ENCODE results near the gene NTRK2.

NTRK2 gene

DNA sequence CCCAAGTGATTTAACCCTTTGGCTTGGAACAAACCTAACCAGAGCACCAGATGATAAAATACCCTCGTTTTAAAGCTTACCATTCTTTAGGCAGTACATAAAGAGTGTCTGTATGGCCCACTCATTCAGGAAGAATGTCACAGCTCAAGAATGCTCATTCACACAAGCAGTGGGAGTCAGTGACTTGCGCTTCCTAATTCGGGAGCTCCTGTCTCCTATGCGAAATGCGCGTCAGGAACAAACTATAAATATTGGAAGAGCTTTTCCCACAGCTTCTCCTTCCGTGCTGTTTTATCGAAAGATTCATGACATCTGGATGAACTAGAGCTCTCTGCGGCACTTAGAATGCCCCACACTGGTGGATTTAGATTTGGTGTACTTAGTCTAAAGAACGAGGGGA is 66.6 kb downstream of the NTRK2 start:
- DNase-seq (ENCODE audit: low read depth), result no peak

- DNase-seq (ENCODE audit: low read depth), result no peak
These were observed 67.0 kb downstream of the NTRK2 start for GRCh38 chr9:84736536-84736935.

GRCh38 chr9:84738353-84738752 is 68.8 kb downstream of the NTRK2 start:
- no peak for DNase-seq (ENCODE audit: low read depth)

- no peak for DNase-seq (ENCODE audit: low read depth)
These were observed 72.7 kb downstream of the NTRK2 start for GRCh38 chr9:84742261-84742660.

DNA sequence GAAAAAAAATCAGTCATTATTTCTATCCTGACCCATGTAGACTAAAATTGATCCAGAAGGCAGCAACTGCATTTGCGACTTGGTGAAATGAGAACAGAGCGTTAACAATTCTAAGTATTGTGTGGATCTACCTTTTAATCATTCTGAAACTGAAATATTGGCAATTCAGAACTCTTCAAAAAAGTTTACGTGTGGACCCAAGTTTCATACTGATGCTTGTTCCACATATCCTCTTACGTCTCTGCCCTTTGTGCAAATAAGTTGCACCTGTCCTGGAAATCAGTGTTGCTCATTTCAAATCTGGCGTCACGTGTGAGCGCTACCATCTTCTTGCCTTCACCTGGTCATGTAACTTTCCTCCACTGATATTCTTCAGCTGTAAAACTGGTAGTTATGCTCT is 74.7 kb downstream of the NTRK2 start:
- no peak for DNase-seq (ENCODE audit: low read depth)

DNA sequence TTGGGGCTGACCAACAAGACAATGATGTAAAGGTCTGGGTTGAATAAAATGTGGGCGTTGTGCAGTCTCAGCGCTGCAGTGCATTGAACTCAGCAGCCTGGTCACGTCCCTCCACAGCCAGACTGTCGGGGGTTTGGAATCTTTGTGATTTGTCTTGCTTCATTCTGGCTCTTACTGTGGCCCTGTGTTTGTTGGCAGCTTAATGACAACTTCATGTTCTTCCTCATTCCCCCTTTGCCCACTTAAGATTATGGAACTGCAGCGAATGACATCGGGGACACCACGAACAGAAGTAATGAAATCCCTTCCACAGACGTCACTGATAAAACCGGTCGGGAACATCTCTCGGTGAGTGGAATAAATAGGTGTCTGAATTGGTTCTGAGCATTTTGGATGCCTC is 75.2 kb downstream of the NTRK2 start:
- no peak for DNase-seq (ENCODE audit: low read depth)

DNA sequence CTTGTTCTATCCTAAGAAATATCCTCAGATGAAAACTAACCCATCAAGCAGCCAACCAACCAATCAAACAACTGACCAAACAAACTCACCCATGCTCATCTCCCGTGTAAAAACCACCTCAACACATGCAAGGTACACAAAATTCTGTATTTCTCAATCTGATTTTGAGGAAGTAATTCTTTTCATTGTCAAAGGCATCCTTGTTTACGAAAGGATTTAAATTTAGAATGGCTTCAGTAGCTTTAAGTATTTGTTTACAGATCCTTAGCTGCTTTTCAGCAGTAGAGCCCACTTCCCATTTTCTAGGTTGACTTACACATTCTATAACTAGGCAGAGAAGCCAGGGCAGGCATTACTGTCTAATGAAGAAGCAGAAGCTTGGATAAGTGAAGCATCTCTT is 78.6 kb downstream of the NTRK2 start:
- no peak for DNase-seq (ENCODE audit: low read depth)

DNA sequence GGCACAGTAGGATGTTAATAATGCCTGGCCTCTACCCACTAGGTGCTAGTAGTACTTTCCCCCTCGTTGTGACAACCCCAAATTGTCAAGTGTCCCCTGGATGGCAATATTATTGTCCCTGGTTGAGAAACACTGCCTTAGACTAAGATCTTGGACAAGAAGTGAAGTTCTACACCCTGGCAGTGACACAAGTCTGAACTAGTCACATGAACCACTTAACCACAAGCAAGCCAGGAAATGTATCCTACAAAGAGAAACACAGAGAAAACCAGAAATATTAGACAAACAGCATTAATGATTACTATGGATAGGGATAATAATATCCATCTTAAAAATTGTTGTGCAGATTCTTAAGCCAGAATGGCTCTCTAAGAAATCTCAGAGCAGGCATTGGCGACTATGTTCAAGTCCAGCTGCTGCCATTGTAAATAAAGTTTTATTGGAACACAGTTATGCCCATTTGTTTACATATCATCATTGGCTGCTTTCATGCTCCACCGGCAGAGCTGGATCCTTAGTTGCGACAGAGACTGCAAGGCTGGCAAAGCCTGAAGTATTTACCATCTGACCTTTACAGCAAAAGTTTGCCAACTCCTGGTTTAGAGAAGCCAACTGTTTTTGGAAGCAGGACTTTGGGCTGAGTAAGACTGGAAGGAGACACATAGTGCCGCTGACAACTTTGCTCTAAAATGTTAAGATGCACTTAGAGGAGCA is 80.8 kb downstream of the NTRK2 start:
- no peak for DNase-seq (ENCODE audit: low read depth)

DNA sequence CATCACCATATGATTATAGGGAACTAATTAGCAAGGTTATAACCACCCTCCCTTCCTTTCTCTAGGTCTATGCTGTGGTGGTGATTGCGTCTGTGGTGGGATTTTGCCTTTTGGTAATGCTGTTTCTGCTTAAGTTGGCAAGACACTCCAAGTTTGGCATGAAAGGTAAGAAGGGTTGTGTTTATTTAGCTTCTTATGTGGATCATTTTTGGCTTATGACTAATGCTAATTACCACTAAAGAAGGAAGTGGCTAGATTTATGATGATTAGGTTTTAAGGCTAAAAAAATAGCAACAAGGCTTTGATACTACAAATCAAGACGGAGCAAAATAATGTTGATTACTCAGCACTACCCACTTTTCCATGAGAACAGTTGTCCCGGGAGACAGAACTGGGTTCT is 82.4 kb downstream of the NTRK2 start:
- no peak for DNase-seq (ENCODE audit: low read depth)

- DNase-seq (ENCODE audit: low read depth), result no peak
These were observed 84.9 kb downstream of the NTRK2 start for GRCh38 chr9:84754461-84754860.

DNA sequence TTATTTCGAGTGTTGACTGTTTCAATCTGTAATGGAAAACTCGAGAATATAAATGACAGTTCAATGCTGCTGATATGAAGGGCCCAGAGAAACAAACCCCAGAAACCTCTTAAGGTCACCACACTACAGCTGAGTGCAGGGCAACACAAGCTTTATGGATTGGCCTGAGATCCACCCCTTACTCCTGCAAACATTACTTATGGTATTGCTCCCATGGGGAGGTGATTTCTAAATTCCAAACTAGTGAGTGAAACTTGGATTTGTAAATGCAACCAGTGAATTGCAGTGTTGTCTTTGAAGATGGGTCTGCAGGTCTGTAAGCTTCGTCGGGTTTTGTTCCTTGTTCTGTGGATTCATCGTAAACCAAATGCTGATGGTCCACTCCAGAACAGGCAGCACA is 85.4 kb downstream of the NTRK2 start:
- DNase-seq (ENCODE audit: low read depth), result no peak

GRCh38 chr9:84755380-84755779 is 85.9 kb downstream of the NTRK2 start:
- no peak for DNase-seq (ENCODE audit: low read depth)

DNA sequence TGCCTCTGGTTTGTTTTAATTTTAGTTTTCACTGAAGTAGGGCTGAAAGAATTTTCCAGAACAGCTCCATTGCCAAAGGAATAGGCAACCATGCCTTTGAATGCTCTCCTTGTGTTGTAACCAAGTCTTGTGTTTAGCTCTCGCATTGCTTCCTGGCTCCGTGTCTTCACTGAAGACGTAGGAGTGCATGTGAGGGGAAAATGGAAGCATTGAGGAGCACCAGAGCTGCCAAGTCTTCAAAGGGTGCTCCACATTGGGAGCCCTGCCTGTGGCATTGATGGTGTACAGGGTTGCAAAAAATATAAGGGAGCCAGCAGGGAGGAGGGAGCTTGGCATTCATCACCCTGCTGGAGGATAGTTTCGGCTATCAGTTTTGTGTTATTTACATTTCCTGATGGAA is 86.6 kb downstream of the NTRK2 start:
- DNase-seq (ENCODE audit: low read depth), result no peak

- no peak for DNase-seq (ENCODE audit: low read depth)
These were observed 87.2 kb downstream of the NTRK2 start for GRCh38 chr9:84756731-84757130.

DNA sequence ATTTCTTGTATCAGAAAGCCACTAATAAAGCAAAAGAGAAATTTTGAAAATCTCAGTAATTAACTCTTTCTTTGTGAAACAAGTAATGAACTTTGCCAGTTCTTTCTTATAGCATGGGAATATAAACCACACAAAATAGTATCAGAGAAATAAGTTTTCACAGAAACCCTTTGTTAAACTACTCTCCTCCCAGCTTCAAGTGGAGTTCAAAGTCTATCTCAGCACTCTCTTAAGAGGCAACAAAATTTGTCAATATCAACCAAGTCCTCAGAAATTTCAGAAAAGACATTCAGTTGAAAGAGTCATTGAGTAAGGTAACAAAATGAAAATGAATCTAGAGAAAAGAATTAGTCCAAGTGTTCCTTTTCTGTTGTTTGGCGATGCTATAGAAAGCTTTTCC is 89.3 kb downstream of the NTRK2 start:
- DNase-seq (ENCODE audit: low read depth), result no peak

- no peak for DNase-seq (ENCODE audit: low read depth)
These were observed 89.8 kb downstream of the NTRK2 start for GRCh38 chr9:84759300-84759750.

DNA sequence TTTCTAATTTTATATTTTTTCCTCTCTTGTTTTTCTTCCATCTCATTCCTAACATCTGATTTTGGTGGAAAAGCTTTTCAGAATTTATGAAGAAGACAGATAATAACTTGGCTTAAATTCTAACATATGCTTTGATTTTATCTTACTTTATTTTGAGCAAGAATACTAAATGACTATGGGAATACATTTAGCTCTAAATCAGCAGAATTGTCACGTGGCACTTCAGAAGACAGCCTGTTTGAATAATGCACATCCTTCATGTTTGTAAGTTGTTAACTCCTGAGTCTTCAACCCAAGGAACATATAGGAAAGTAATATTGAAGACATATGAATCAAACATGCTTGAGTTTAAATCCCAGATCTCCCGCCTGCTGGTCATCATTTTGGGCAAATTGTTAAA is 90.3 kb downstream of the NTRK2 start:
- DNase-seq (ENCODE audit: low read depth), result no peak

DNA sequence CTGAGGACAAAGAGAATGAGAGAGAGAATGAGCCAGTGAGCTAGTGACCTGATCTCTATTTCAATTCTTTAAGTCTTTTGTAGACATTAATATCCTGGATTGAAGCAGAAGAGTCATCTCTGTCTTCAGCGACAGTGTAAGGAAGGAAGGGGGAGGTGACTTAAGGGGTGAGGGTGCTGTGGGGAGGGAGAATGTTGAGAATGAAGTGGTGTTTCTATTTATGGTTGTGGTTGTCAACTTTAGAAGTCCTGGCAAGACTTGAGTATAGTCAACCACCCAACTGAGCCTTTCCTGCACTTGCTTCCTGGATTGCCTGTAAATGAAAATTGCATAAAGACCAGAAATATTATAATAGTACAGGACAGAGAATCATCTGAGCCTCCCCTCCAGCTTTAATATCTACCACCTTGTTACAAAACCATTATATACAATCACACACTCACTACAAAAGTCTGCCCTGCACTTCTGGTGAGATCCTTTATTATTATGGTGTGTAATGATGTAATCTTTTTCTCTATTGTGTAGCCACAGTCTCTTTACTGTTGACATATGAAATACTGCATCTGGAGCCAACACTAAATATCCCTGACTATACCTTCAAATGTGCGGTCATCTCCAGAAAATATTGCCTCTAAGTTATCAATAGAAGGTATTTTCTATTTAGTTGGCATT is 91.7 kb downstream of the NTRK2 start:
- DNase-seq (ENCODE audit: low read depth), result no peak

GRCh38 chr9:84772511-84772910 is 103.0 kb downstream of the NTRK2 start:
- DNase-seq (ENCODE audit: low read depth), result no peak

- DNase-seq (ENCODE audit: low read depth), result no peak
These were observed 103.5 kb downstream of the NTRK2 start for GRCh38 chr9:84773022-84773421.

DNA sequence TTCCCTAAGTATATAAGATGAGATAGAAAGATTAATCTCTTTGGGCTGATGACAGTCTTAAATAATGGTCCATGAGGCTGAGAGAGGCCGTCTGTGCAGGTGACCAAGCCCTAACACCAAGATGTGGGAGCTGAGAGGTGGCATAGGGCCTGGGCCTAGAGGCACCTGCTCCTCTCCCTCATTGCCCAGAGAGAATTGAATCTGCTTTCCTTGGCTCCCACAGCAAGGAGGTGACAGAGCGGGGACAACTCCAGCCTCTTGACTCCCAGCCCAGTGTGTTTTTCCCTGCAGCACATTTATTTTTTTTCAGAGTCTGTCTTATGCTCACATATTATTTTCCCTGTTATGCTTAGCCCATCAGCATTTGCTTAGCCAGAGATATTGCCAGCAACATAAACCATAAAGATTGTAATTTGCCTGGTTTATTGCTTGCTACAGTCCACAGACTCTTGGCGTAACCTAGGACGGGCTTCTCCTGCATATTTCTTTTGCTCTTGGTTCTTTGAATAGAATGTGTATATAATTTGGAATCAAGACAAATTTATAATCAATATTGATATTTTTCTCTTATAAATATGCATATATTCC is 105.6 kb downstream of the NTRK2 start:
- DNase-seq (ENCODE audit: low read depth), result no peak

- DNase-seq (ENCODE audit: low read depth), result no peak
These were observed 109.0 kb downstream of the NTRK2 start for GRCh38 chr9:84778570-84778969.

DNA sequence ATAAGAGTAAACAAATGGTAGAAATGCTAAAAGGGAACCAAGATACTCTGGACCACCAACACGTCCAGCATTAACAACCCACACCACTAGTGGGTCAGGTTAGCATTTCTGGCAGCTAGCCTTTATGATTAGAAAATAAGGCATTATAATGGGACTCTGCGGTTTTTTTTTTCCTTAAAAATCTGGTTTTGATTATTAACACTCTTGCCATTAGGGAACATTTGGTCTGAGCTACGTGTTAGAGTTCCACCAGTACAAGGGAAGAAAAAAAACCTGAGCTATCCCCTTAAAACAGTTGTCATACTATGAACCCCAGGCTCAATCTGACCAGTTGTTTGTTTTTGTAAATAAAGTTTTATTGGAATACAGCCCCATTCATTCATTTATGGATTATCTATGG is 110.4 kb downstream of the NTRK2 start:
- no peak for DNase-seq (ENCODE audit: low read depth)

DNA sequence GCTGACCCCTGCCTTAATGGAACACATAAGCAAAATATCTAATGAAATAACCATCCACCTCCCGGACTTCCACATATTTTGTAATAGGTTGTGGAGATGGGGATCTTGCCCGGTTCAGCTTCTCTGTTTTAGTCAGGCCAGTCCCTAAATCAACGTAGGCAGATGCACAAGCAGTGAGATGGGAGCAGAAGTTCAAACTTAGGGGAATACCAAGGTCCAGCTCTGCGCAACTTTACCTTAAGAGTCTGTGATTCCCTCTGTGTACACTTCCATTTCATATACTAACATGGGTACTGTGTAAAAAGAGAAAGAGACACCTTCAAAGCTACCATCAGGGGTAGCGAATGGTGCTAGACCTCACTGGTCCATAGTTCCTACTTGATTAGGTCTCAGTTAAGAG is 110.9 kb downstream of the NTRK2 start:
- no peak for DNase-seq (ENCODE audit: low read depth)
